Karpas-422 (cell line): Measurements from ENCODE around the gene RXFP4. TPM values are rescaled to one million over a fixed set of nuclear protein-coding genes. Genes with fewer than 3 reads are reported as not detected.

Source experiments
- DNase-seq: peaks from one replicate; pipeline ENCODE4 v3.0.0-alpha.2; 2015
- H2AFZ ChIP-seq: fragments of 200-600 bp; sonication (generic); 2 replicates; pipeline ENCODE4 v1.6.1; 2014; ENCODE audit warnings: antibody characterized with exemption, low read length, mixed read lengths
- H3K27ac ChIP-seq: fragments of 200-600 bp; sonication (generic); 2 replicates; pipeline ENCODE4 v1.5.1; 2014; ENCODE audit warnings: mild to moderate bottlenecking, low read length, moderate library complexity
- H3K27me3 ChIP-seq: fragments of 200-600 bp; sonication (generic); 2 replicates; pipeline ENCODE4 v1.6.1; 2014; ENCODE audit warnings: low read length, mixed read lengths
- H3K36me3 ChIP-seq: fragments of 200-600 bp; sonication (generic); 2 replicates; pipeline ENCODE4 v1.6.1; 2014; ENCODE audit warnings: low read length, mixed read lengths; ENCODE audit not compliant: insufficient read depth
- H3K4me1 ChIP-seq: fragments of 200-600 bp; sonication (generic); 2 replicates; pipeline ENCODE4 v1.6.1; 2014; ENCODE audit warnings: mild to moderate bottlenecking, low read length, mixed read lengths
- H3K4me2 ChIP-seq: fragments of 200-600 bp; sonication (generic); 2 replicates; pipeline ENCODE4 v1.6.1; 2014; ENCODE audit warnings: low read length, low read depth, mild to moderate bottlenecking; ENCODE audit not compliant: poor library complexity, severe bottlenecking
- H3K4me3 ChIP-seq: fragments of 200-600 bp; sonication (generic); 2 replicates; pipeline ENCODE4 v1.5.1; 2014; ENCODE audit warnings: mild to moderate bottlenecking, antibody characterized with exemption, low read length, mixed read lengths
- H3K79me2 ChIP-seq: fragments of 200-600 bp; sonication (generic); 2 replicates; pipeline ENCODE4 v1.6.1; 2014; ENCODE audit warnings: mild to moderate bottlenecking, low read length, mixed read lengths
- H3K9ac ChIP-seq: fragments of 200-600 bp; sonication (generic); 2 replicates; pipeline ENCODE4 v1.6.0; 2014; ENCODE audit warnings: low read length
- H3K9me2 ChIP-seq: fragments of 200-600 bp; sonication (generic), shearing (Covaris generic); replicated peaks from 2 replicates; pipeline ENCODE4 v1.6.0; 2014; ENCODE audit warnings: mild to moderate bottlenecking, low read length, moderate library complexity; ENCODE audit not compliant: insufficient read depth
- H3K9me3 ChIP-seq: fragments of 300-700, 200-600 bp; sonication (generic); 2 replicates; pipeline ENCODE4 v1.6.1; 2014; ENCODE audit warnings: low read length, mixed read lengths
- H4K20me1 ChIP-seq: fragments of 200-600 bp; sonication (generic); 2 replicates; pipeline ENCODE4 v1.6.1; 2014; ENCODE audit warnings: mild to moderate bottlenecking, antibody characterized with exemption, low read length, low read depth; ENCODE audit not compliant: insufficient read depth
- total RNA-seq: library from RNA; depleted of rRNA; stranded (reverse); fragments of >200 nt; shearing (Covaris generic); gene quantifications from 2 replicates; pipeline ENCODE4 v1.2.3, GENCODE V29; 2014; ENCODE audit warnings: low replicate concordance

RXFP4 gene
- total RNA-seq, 1 experiment from 2014 or later: not detected

DNA sequence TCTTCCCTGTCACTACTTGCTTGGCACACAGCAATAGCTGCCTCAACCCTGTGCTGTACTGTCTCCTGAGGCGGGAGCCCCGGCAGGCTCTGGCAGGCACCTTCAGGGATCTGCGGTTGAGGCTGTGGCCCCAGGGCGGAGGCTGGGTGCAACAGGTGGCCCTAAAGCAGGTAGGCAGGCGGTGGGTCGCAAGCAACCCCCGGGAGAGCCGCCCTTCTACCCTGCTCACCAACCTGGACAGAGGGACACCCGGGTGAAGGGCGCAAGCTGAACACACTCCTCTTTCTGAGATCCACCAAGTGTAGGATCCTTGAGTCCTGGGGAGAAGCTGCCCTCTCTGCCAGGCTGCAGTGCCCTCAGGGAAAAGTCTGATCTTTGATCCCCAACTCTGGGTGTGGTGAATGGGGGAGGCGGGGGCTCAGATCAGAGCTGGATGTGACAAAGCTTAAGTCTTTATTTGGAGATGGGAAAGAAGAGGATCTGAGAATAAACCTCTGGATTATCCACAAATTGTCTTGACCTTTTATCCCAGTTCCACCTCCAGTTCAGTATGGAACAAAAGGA is 1.2 kb downstream of the RXFP4 start:
- peak overlapping the region; percentile 61 for H3K4me2 ChIP-seq
- no peak overlapping the region; the same call in 1 of the 2 replicates for H3K4me3 ChIP-seq
- H3K9me3 ChIP-seq: no peaks in the 10 kb centered on the region
- no peaks in the 10 kb centered on the region for H4K20me1 ChIP-seq
- no peaks in the 10 kb centered on the region for H3K27me3 ChIP-seq
- H3K9ac ChIP-seq: peak overlapping the region; percentile 67; the same call in 1 of the 2 replicates
- DNase-seq: peak; percentile 54
- H3K79me2 ChIP-seq: no peaks in the 10 kb centered on the region
- peaks cover 19% of the 10 kb centered on the region; the same call in 1 of the 2 replicates for H3K36me3 ChIP-seq
- H3K9me2 ChIP-seq: no peaks in the 10 kb centered on the region
- peak overlapping the region; percentile 96 for H3K27ac ChIP-seq
- no peak overlapping the region for H2AFZ ChIP-seq
- H3K4me1 ChIP-seq: peaks cover 81% of the 10 kb centered on the region

DNA sequence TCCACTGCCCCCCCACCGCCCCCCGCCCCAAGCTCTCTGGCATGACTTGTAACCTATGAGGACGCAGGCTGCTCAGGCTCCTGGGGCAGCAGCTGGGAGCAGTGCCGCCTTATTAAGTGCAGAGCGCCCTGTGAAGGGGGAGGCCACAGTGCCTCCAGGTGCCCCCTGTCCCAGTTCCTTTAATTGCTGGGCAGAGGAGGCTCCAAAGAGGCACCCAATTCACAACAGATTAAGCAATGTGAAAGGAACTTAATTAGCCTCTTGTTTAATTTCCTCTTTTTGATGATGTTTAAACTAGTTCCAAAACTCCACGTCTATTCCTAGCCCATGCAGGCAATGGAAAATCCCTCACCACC is 3.0 kb downstream of the RXFP4 start:
- Histone ChIP-seq H3K27ac (peak overlapping the region; percentile 96), H3K4me1 (peaks cover 88% of the 10 kb centered on the region), H3K9me3 (no peaks in the 10 kb centered on the region), H3K4me3 (no peak overlapping the region), H3K9me2 (no peaks in the 10 kb centered on the region), H4K20me1 (no peaks in the 10 kb centered on the region), H3K36me3 (peaks cover 24% of the 10 kb centered on the region; the same call in 1 of the 2 replicates), H3K79me2 (no peaks in the 10 kb centered on the region), H3K4me2 (peak overlapping the region; percentile 76), H3K27me3 (no peaks in the 10 kb centered on the region), H2AFZ (no peak overlapping the region), H3K9ac (peak overlapping the region; percentile 70)
- DNase-seq: no peak

DNA sequence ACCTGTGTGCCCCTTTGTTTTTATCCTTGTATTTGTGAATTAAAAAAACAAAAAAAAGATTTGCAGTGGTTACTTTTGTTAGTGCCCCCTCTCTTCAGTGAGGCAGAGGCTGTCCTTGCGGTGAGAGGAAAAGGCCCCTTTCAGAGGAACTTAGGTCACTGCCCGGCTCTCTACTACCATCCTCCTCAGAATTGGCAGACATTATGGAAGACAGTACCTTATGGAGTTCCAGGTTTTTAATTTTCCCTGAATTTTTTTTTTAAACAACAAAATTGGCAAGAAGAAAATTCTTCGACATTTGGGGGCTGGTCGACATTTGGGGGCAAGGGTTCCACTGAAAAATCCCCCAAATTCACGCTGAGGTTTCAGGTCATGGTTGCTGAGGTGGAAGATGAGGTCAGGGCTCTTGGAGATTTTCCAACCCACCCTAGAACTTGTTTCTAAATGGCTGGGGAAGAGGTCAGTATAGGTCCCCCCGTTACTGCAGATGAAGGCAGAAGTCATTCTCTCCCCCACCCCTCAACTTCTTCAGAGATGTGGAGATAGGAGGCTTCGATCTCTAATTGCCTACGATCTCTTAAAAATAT is 5.3 kb downstream of the RXFP4 start:
- Histone ChIP-seq H3K4me2 (peak overlapping the region; percentile 76), H3K9me3 (no peaks in the 10 kb centered on the region), H3K27ac (peak overlapping the region; percentile 96), H3K4me1 (peaks cover 69% of the 10 kb centered on the region), H2AFZ (no peak overlapping the region), H3K9me2 (no peaks in the 10 kb centered on the region), H3K36me3 (peaks cover 40% of the 10 kb centered on the region), H4K20me1 (no peaks in the 10 kb centered on the region), H3K9ac (peak overlapping the region; percentile 70), H3K79me2 (no peaks in the 10 kb centered on the region), H3K27me3 (no peaks in the 10 kb centered on the region), H3K4me3 (peak overlapping the region; percentile 34)
- DNase-seq: no peak

DNA sequence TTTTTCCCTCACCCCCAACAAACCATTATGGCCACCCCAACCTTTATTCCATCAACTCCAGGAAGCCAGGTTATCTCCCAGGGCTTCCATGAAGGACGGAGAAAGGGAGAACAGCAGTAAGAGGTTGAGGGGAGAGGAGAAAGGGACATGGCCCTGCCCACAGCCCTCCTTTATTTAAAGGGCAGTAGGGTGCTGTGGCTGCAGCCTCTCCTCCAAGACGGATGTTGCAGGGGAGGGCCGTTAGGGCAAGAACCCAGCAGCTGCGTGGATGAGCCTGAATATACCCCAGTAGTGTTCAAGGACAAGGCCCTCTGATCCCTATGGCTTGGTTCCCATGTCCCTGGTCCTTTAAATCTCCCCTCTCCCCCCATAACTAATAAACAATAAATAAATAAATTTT is 5.9 kb downstream of the RXFP4 start:
- no peaks in the 10 kb centered on the region for H3K27me3 ChIP-seq
- no peak overlapping the region for H2AFZ ChIP-seq
- H3K4me3 ChIP-seq: peak overlapping the region; percentile 34; the same call in 1 of the 2 replicates
- peak overlapping the region; percentile 96 for H3K27ac ChIP-seq
- no peaks in the 10 kb centered on the region for H3K9me3 ChIP-seq
- H3K36me3 ChIP-seq: peaks cover 42% of the 10 kb centered on the region
- peak overlapping the region; percentile 70; the same call in 1 of the 2 replicates for H3K9ac ChIP-seq
- no peak for DNase-seq
- H4K20me1 ChIP-seq: no peaks in the 10 kb centered on the region
- H3K79me2 ChIP-seq: no peaks in the 10 kb centered on the region
- H3K4me2 ChIP-seq: peak overlapping the region; percentile 76
- H3K9me2 ChIP-seq: no peaks in the 10 kb centered on the region
- H3K4me1 ChIP-seq: peaks cover 64% of the 10 kb centered on the region

DNA sequence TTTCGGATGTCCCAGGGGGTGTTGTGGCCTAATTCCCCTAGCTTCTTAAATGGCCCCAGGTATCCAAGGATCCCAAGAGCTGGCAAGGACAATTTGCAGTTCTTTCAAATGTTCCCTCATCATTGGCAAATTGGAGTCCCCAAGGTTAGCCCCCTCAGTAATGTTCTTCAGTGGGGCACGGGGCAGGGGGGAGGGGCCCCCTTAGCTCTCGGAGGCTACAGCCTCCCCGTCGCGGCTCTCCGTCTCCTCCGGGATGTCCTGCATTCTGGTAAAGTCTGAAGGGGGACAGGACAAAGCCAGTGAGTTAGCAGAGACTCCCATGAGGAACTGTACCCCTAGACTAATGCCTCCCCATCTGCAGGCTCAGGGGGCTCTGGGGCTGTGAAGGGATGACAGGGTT is 6.3 kb downstream of the RXFP4 start:
- peaks cover 42% of the 10 kb centered on the region for H3K36me3 ChIP-seq
- no peaks in the 10 kb centered on the region for H4K20me1 ChIP-seq
- H2AFZ ChIP-seq: no peak overlapping the region
- no peak for DNase-seq
- H3K27ac ChIP-seq: peak overlapping the region; percentile 96
- no peaks in the 10 kb centered on the region for H3K27me3 ChIP-seq
- H3K79me2 ChIP-seq: no peaks in the 10 kb centered on the region
- H3K4me1 ChIP-seq: peaks cover 59% of the 10 kb centered on the region
- no peaks in the 10 kb centered on the region for H3K9me2 ChIP-seq
- 0 out of 2 replicates have a peak overlapping the region, but pooled peaks have one; percentile 70 for H3K9ac ChIP-seq
- peak overlapping the region; percentile 76 for H3K4me2 ChIP-seq
- no peak overlapping the region for H3K4me3 ChIP-seq
- no peaks in the 10 kb centered on the region for H3K9me3 ChIP-seq

DNA sequence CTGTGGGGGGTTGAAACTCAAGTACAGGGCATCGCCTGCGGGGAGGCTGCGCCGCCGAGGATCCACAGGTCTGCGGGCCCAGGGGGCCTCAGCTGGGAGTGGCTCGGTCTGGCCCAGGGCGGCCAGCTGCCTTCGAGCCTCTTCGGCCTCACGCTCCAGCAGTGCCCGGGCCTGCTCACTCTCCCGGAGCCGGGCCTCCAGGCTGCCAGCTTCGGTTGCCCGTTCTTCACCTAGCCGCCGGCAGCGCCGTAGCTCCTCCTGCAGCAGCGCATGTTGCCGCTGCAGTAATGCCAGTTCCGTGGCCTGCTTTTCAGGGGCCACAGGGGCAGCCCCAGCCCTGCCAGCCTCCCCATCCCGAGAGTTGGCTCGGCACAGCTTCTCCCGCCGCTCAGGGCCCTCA is 9.4 kb downstream of the RXFP4 start:
- no peak overlapping the region for H3K27ac ChIP-seq
- peaks cover 30% of the 10 kb centered on the region for H3K4me1 ChIP-seq
- DNase-seq: no peak
- no peaks in the 10 kb centered on the region for H4K20me1 ChIP-seq
- H2AFZ ChIP-seq: no peak overlapping the region
- no peak overlapping the region for H3K9ac ChIP-seq
- H3K9me2 ChIP-seq: no peaks in the 10 kb centered on the region
- peaks cover 50% of the 10 kb centered on the region for H3K36me3 ChIP-seq
- H3K4me3 ChIP-seq: no peak overlapping the region
- H3K4me2 ChIP-seq: no peak overlapping the region
- no peaks in the 10 kb centered on the region for H3K79me2 ChIP-seq
- H3K9me3 ChIP-seq: no peaks in the 10 kb centered on the region
- no peaks in the 10 kb centered on the region for H3K27me3 ChIP-seq

DNA sequence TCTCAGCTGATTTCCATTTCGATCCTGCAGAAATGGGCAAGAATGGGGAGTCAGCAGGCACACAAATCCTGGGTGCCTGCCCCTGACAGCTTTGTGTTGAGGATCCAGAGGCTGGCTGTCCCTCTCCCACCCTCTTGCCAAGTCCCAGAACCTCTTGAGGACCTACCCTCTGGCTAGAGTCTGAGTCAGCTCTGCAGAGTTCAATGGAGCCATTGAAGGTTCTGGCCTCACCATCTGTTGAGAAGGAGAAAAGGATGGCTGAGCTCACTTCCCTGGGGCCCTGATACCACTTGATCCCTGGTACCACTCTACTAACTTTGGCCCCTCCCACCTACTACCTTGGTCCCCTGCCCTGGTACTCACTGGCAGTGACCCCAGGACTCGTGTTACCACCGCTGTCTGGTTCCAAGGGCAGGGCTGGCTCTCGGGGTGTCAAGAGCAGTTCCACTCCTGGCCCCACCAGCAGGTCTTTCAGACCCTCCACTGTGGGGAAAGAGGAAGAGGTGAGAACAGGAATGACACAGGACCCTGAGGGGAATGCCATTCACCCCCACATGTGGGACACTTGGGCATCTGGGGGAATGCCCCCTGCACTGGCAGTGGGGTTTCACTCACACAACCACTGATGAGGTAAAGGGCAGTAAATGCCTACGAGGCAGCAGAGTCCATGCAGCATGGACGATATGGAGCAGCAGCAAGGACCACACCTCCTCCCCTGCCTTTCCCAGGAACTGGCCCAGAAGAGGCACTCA is 10.5 kb downstream of the RXFP4 start:
- H3K27ac ChIP-seq: no peak overlapping the region
- H3K4me2 ChIP-seq: no peak overlapping the region
- H4K20me1 ChIP-seq: no peaks in the 10 kb centered on the region
- no peaks in the 10 kb centered on the region for H3K9me2 ChIP-seq
- H3K9me3 ChIP-seq: no peaks in the 10 kb centered on the region
- peaks cover 19% of the 10 kb centered on the region for H3K4me1 ChIP-seq
- no peaks in the 10 kb centered on the region for H3K79me2 ChIP-seq
- no peak overlapping the region for H3K9ac ChIP-seq
- peaks cover 53% of the 10 kb centered on the region for H3K36me3 ChIP-seq
- no peak overlapping the region for H2AFZ ChIP-seq
- no peak for DNase-seq
- no peak overlapping the region for H3K4me3 ChIP-seq
- H3K27me3 ChIP-seq: no peaks in the 10 kb centered on the region

DNA sequence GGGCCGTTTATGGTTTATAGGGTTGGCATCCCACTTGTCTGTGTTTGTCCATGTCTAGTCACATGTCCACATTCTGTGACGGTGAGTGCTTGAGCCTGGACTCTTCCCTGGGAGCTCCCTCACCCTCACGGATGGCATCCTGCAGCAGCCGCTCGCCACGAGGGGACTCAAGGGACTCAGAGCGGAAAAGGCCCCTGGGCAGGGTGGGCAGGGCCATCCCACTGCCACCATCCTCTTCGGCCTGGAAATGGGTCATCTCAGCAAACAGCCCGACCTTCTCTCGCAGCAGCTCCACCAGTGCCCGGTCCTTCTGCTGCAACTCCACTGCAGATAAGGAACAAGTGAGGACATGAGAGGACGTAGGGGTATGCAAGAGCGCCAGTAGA is 11.1 kb downstream of the RXFP4 start:
- Histone ChIP-seq H3K4me2 (no peak overlapping the region), H3K79me2 (no peaks in the 10 kb centered on the region), H3K9me3 (no peaks in the 10 kb centered on the region), H3K4me1 (peaks cover 13% of the 10 kb centered on the region), H3K4me3 (no peak overlapping the region), H3K27ac (no peak overlapping the region), H3K9me2 (no peaks in the 10 kb centered on the region), H3K36me3 (peaks cover 54% of the 10 kb centered on the region), H4K20me1 (no peaks in the 10 kb centered on the region), H3K27me3 (no peaks in the 10 kb centered on the region), H3K9ac (no peak overlapping the region), H2AFZ (no peak overlapping the region)
- no peak for DNase-seq
